Measurements from ENCODE around the gene DBT.

GRCh38 chr1:100152271-100152670, 97.4 kb downstream of the DBT start:
- TF ChIP-seq POLR2A (IDR thresholded peaks at IDR 0.05) (no peak), CTCF (IDR thresholded peaks at IDR 0.05) (no peak)
